Activated CD4-positive, CD25-positive, alpha-beta regulatory T cell treated with anti-CD3 and anti-CD28 coated beads, Interleukin-2, amount 50 U/mL, for 24 hours (primary cell): ENCODE data around the gene TENM3.

Source experiments
- ATAC-seq, 2 donors: fragments of 150-1000 bp; cut with Tn5 transposase; one replicate each; pipeline ENCODE4 v1.10.0; 2021; ENCODE audit warnings: mild to moderate bottlenecking in 1 of 2, moderate library complexity in 1 of 2

TENM3 gene

GRCh38 chr4:182255441-182256190 is 12.4 kb downstream of the TENM3 start:
- no peak for ATAC-seq

GRCh38 chr4:182257016-182257415 is 13.8 kb downstream of the TENM3 start:
- no peak for ATAC-seq

- no peak for ATAC-seq
Measured at GRCh38 chr4:182257503-182257902, 14.3 kb downstream of the TENM3 start.

- ATAC-seq = no peak
Measured at GRCh38 chr4:182258441-182259000, 15.3 kb downstream of the TENM3 start.

- no peak for ATAC-seq
Measured at GRCh38 chr4:182261651-182262223, 18.5 kb downstream of the TENM3 start.

GRCh38 chr4:182263562-182263961 is 20.4 kb downstream of the TENM3 start:
- no peak for ATAC-seq

GRCh38 chr4:182264139-182264752 is 21.0 kb downstream of the TENM3 start:
- ATAC-seq = no peak

- ATAC-seq = no peak
Measured at GRCh38 chr4:182265881-182266280, 22.7 kb downstream of the TENM3 start.

GRCh38 chr4:182267048-182267447 is 23.8 kb downstream of the TENM3 start:
- no peak for ATAC-seq

GRCh38 chr4:182268966-182269365 is 25.8 kb downstream of the TENM3 start:
- no peak for ATAC-seq

- no peak for ATAC-seq
Measured at GRCh38 chr4:182271731-182272130, 28.5 kb downstream of the TENM3 start.

GRCh38 chr4:182272151-182272550 is 28.9 kb downstream of the TENM3 start:
- ATAC-seq = no peak

- no peak for ATAC-seq
Measured at GRCh38 chr4:182273191-182273935, 30.2 kb downstream of the TENM3 start.

GRCh38 chr4:182276210-182277109 is 33.3 kb downstream of the TENM3 start:
- ATAC-seq = no peak

- no peak for ATAC-seq
Measured at GRCh38 chr4:182277377-182277776, 34.2 kb downstream of the TENM3 start.

GRCh38 chr4:182278729-182279128 is 35.5 kb downstream of the TENM3 start:
- no peak for ATAC-seq

GRCh38 chr4:182280436-182281111 is 37.4 kb downstream of the TENM3 start:
- no peak for ATAC-seq

GRCh38 chr4:182286035-182286434 is 42.8 kb downstream of the TENM3 start:
- ATAC-seq = no peak

- no peak for ATAC-seq
Measured at GRCh38 chr4:182286931-182287330, 43.7 kb downstream of the TENM3 start.

- no peak for ATAC-seq
Measured at GRCh38 chr4:182288534-182288933, 45.3 kb downstream of the TENM3 start.

- no peak for ATAC-seq
Measured at GRCh38 chr4:182289809-182290208, 46.6 kb downstream of the TENM3 start.
